Spleen (tissue), 7 donors: ENCODE measurements around the gene NOD2.

ENCODE experiments used
- CTCF ChIP-seq, 11 experiments: fragments of 200-600 bp in 7 of 11; fragments of 450-650 bp in 4 of 11; sonication (generic) in 4 of 11; IDR thresholded peaks in 8 of 11; conservative IDR thresholded peaks in 3 of 11; 1 replicate in 7 of 11; 2 replicates in 4 of 11; pipeline versions ENCODE4 v1.4.0 to v1.8.0; 2016 to 2021; ENCODE audit warnings: antibody characterized with exemption in 11 of 11, inconsistent platforms in 4 of 11, mild to moderate bottlenecking in 1 of 11
- POLR2A ChIP-seq, 3 donors: fragments of 450-650 bp; IDR thresholded peaks; one replicate each; pipeline ENCODE4 v1.5.1; 2017; ENCODE audit warnings: antibody characterized with exemption in 3 of 3, mild to moderate bottlenecking in 1 of 3
- POLR2AphosphoS5 ChIP-seq, 3 donors: sonication (generic); formaldehyde crosslinking; IDR thresholded peaks; one replicate each; pipeline ENCODE4 v1.5.1; 2017; ENCODE audit warnings: antibody characterized with exemption in 3 of 3
- donor health status: DM: no; HTN: no; CAD: no; lungs with moderate emphysema.
- donor health status: DM: no; HTN: no; CAD: no.
- donor health status: DM: no; HTN: no; CAD: no.

DNA sequence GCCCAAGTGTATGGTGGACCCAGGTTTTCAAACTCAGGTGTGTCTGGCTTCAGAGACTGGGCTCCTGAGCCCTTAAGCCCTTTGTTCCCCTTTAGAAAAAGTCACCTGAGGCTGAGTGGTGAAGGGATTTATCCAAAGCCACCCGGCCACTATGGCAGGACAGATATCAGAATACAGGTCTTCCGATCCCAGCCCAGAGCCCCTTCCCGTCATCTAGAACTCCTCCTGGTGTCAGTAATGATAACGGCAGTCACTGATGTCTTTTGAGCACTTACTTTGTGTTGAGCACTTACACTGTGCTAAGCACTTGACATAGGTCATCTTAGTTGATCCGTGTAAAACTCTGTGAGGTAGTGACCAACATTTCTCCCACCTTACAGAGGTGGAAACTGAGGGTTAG is 16.6 kb downstream of the NOD2 start:
- TF ChIP-seq CTCF (IDR thresholded peaks at IDR 0.05 in 8 of 11, conservative IDR thresholded peaks at IDR 0.05 in 3 of 11), result no peak
- TF ChIP-seq POLR2AphosphoS5 (IDR thresholded peaks at IDR 0.05), result no peak
- no peak for TF ChIP-seq POLR2A (IDR thresholded peaks at IDR 0.05)
